SJSA1 (cell line): ENCODE data around the gene ZBTB8A. TPM values are rescaled to one million over a fixed set of nuclear protein-coding genes. Genes with fewer than 3 reads are reported as not detected.
"Not testable (repeated sequence)": the region's sequence is repeated elsewhere in the genome, so short reads cannot be mapped to it uniquely, and the experiment has no call there.

ENCODE experiments used
- DNase-seq, 2 experiments: peaks; one replicate each; pipeline ENCODE4 v3.0.0-alpha.2; 2015 to 2020; ENCODE audit warnings: low spot score in 2 of 2, low read depth in 1 of 2
- H3K27ac ChIP-seq: fragments of 250-450 bp; sonication (Bioruptor Pico); 2 replicates; pipeline ENCODE4 v1.5.1; 2020; ENCODE audit warnings: mild to moderate bottlenecking, moderate library complexity
- H3K27me3 ChIP-seq: fragments of 250-450 bp; sonication (Bioruptor Pico); replicated peaks from 2 replicates; pipeline ENCODE4 v1.5.1; 2020; ENCODE audit warnings: mild to moderate bottlenecking, moderate library complexity
- H3K36me3 ChIP-seq: fragments of 250-450 bp; sonication (Bioruptor Pico); 2 replicates; pipeline ENCODE4 v1.5.1; 2020; ENCODE audit warnings: mild to moderate bottlenecking
- H3K4me1 ChIP-seq: fragments of 250-450 bp; sonication (Bioruptor Pico); replicated peaks from 2 replicates; pipeline ENCODE4 v1.6.1; 2021; ENCODE audit warnings: mild to moderate bottlenecking
- H3K4me3 ChIP-seq: fragments of 250-450 bp; sonication (Bioruptor Pico); 2 replicates; pipeline ENCODE4 v1.5.1; 2020; ENCODE audit warnings: mild to moderate bottlenecking
- H3K9me3 ChIP-seq: fragments of 250-450 bp; sonication (Bioruptor Pico); replicated peaks from 2 replicates; pipeline ENCODE4 v1.5.1; 2020; ENCODE audit warnings: mild to moderate bottlenecking
- total RNA-seq: library from RNA; depleted of rRNA; stranded (reverse); fragments of >200 nt; shearing (Covaris generic); gene quantifications from 2 replicates; pipeline ENCODE4 v1.2.3, GENCODE V29; 2014

ZBTB8A gene
- total RNA-seq, 1 experiment from 2014 or later, result 8.6 TPM

DNA sequence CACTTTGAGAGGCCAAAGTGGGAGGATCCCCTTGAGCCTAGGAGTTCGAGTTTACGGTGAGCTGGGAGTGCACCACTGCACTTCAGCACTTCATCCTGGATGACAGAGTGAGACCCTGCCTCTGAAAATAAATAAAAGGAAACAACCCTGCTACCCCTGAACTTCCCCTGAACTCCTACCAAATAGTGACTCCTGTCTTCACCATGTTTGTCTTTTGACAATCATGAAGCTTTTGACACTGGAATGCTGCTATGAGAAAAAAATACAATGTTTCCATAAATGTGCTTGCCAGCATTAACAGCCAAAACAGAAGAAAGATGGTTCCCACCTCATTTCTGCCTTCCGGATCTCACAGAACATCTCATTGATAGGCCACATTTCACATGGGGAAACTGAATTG, 10.4 kb downstream of the ZBTB8A start:
- Histone ChIP-seq H3K4me1 (no peaks in the 10 kb centered on the region), H3K4me3 (no peak overlapping the region), H3K36me3 (no peaks in the 10 kb centered on the region; the same call in 1 of the 2 replicates), H3K27me3 (no peaks in the 10 kb centered on the region), H3K27ac (no peak overlapping the region), H3K9me3 (no peaks in the 10 kb centered on the region)
- DNase-seq, result no peak

DNA sequence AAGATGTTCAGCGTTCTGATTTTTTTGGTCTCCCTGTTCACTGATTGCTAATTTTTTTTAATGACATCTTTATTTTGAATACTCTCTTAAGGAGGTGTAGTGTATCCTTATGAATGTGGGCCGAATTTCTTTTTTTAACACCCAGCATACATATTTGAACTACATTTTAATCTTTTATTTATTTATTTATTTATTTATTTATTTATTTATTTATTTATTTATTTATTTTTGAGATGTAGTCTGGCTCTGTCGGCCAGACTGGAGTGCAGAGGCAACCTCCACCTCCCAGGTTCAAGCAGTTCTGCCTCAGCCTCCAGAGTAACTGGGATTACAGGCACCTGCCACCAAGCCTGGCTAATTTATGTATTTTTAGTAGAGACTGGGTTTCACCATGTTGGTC, 15.1 kb downstream of the ZBTB8A start:
- H3K36me3 ChIP-seq, result peaks cover 13% of the 10 kb centered on the region
- H3K9me3 ChIP-seq, result no peaks in the 10 kb centered on the region
- no peak overlapping the region for H3K27ac ChIP-seq
- H3K4me1 ChIP-seq, result no peaks in the 10 kb centered on the region
- H3K4me3 ChIP-seq, result no peak overlapping the region
- H3K27me3 ChIP-seq, result no peaks in the 10 kb centered on the region
- no peak for DNase-seq

DNA sequence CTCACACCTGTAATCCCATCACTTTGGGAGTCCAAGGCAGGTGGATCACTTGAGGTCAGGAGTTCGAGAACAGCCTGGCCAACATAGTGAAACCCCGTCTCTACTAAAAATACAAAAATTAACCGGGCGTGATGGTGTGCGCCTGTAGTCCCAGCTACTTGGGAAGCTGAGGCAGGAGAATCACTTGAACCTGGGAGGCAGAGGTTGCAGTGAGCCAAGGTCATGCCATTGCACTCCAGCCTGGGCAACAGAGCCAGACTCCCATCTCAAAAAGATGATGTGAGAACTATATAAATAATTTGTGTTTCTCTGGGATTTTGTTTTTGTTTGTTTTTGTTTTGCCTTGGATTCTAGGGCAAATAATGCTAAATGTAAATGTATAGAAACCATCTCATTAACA, 17.8 kb downstream of the ZBTB8A start:
- not testable (repeated sequence) for H3K27me3 ChIP-seq, H3K4me3 ChIP-seq, DNase-seq, H3K27ac ChIP-seq, H3K4me1 ChIP-seq, H3K9me3 ChIP-seq
- peaks cover 21% of the 10 kb centered on the region for H3K36me3 ChIP-seq

DNA sequence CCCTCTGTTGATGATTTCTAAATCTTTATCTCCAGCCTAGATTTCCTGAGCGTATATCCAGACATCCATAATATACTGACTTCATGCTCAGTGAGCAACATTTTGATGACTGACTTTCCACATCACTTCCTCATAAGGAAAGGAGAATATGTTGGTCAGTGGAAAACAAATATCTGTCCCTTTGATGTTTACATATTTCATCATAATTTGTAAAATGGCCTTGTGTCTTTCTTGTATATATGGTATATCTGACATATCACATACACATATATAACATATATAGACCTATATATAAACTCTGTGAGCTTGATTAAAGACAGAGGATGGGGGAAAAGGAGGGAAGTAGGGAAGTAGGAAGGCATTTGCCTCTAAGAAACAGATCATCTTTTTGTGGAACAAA, 18.6 kb downstream of the ZBTB8A start:
- H3K4me1 ChIP-seq, result no peaks in the 10 kb centered on the region
- H3K27ac ChIP-seq, result no peak overlapping the region
- no peaks in the 10 kb centered on the region for H3K9me3 ChIP-seq
- H3K36me3 ChIP-seq, result peaks cover 21% of the 10 kb centered on the region
- H3K27me3 ChIP-seq, result no peaks in the 10 kb centered on the region
- DNase-seq, result no peak
- no peak overlapping the region for H3K4me3 ChIP-seq

DNA sequence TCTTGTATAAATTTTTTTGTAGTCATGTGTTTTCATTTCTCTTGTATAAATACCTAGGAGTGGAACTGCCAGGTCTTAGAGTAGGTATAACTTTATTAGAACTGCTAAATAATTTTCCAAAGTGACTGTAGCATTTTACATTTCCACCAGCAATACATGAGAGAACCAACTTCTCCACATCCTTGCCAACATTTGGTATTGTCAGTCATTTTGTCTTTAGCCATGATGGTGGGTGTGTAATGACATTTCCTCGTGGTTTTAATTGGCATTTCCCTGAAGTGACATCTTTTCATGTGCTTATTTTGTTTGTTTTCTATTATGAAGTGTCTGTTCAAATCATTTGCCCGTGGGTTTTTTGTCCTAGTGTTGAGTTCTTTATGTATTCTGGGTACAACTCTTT, 29.7 kb downstream of the ZBTB8A start:
- Histone ChIP-seq H3K36me3 (0 out of 2 replicates have a peak, but pooled peaks cover 3% of the 10 kb centered on the region), H3K4me3 (no peak overlapping the region), H3K27ac (no peak overlapping the region), H3K27me3 (no peaks in the 10 kb centered on the region), H3K4me1 (no peaks in the 10 kb centered on the region), H3K9me3 (no peaks in the 10 kb centered on the region)
- DNase-seq, result no peak

DNA sequence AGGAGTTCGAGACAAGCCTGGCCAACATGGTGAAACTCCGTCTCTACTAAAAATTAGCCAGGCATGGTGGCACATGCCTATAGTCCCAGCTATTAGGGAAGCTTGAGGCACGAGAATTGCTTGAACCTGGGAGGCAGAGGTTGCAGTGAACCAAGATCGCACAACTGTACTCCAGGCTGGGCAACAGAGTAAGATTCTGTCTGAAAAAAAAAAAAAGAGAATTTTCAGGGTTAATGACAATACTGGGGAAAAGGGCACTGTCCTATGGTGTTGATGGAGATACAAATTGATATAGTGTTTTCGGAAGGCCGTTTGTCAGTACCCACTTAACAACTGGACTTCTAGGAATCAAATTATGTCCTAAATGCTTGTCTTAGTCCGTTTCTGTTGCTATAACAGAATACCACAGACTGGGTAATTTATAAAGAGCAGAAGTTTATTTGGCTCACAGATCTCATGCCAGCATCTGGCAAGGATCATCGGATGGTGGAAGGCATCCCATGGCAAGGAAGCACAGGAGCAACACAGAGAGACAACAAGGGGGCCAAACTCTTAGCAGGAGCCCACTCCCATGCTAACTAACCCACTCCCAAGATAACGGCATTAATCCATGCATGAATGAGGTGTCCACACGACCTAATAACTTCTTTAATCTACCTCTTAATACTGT, 41.3 kb downstream of the ZBTB8A start:
- Histone ChIP-seq H3K27ac (no peak overlapping the region), H3K9me3 (no peaks in the 10 kb centered on the region), H3K27me3 (no peaks in the 10 kb centered on the region), H3K4me1 (no peaks in the 10 kb centered on the region), H3K36me3 (no peaks in the 10 kb centered on the region), H3K4me3 (no peak overlapping the region)
- DNase-seq, result no peak

DNA sequence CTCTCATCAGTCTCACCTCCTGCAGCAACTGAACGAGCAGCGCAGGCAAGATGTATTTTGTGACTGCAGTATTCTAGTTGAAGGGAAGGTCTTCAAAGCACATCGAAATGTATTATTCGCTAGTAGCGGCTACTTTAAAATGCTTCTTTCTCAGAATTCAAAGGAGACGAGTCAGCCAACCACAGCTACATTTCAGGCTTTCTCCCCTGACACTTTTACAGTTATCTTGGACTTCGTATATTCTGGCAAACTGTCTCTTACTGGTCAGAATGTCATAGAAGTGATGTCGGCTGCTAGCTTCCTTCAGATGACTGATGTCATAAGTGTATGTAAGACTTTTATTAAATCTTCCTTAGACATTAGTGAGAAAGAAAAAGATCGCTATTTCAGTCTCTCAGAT, 53.7 kb downstream of the ZBTB8A start:
- no peak overlapping the region for H3K4me3 ChIP-seq
- no peaks in the 10 kb centered on the region for H3K9me3 ChIP-seq
- H3K27ac ChIP-seq, result no peak overlapping the region
- peaks cover 16% of the 10 kb centered on the region; the same call in 1 of the 2 replicates for H3K36me3 ChIP-seq
- H3K27me3 ChIP-seq, result no peaks in the 10 kb centered on the region
- no peaks in the 10 kb centered on the region for H3K4me1 ChIP-seq
- DNase-seq, result no peak

DNA sequence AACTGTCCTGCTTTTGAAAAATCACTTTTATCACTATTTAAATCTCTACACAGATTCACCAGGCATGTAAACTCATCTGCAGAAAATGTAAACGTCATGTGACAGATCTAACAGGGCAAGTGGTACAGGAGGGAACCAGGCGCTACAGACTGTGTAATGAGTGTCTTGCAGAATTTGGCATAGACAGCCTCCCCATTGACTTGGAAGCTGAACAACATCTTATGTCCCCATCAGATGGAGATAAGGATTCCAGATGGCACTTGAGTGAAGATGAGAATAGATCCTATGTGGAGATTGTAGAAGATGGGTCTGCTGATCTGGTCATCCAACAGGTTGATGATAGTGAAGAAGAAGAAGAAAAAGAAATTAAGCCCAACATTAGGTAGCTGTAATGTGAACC, 60.8 kb downstream of the ZBTB8A start:
- no peaks in the 10 kb centered on the region for H3K27me3 ChIP-seq
- DNase-seq, result no peak
- H3K27ac ChIP-seq, result no peak overlapping the region
- no peaks in the 10 kb centered on the region for H3K9me3 ChIP-seq
- no peak overlapping the region for H3K4me3 ChIP-seq
- peaks cover 15% of the 10 kb centered on the region for H3K36me3 ChIP-seq
- H3K4me1 ChIP-seq, result no peaks in the 10 kb centered on the region

DNA sequence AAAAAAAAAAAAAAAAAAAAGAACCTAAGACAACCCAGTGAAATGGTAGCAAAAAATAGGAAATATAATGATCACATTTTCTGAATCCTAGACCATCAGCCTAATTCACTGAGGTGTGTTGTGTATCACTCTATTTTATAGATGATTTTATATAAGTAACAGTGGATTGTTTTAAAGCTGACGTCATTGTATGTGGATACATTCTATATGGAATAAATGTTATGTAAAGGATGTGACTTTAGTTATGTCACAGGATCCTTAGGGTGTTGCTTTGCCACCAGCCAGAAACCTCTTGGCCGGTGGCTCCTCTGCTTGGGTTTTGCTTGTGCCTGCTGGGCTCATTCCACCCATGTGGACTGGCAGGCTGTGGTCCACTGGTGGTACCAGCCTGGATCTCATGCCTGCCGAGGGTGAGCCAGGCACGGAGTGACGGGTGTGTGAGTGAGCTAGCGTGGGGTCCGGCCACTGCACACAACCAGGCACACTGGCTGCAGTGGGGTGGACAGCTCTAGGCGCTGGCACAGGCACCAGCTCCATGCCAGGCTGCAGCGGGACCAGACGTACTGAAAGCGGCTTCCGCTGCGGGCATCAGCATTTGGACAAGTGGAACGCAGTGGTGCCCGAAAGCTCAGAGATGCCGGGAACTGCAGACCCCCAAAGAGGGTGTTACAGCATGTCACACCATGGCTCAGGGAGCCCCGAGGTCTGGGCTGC, 66.6 kb downstream of the ZBTB8A start:
- Histone ChIP-seq H3K9me3 (no peaks in the 10 kb centered on the region), H3K4me3 (no peak overlapping the region), H3K36me3 (peaks cover 3% of the 10 kb centered on the region; the same call in 1 of the 2 replicates), H3K4me1 (no peaks in the 10 kb centered on the region), H3K27me3 (no peaks in the 10 kb centered on the region), H3K27ac (no peak overlapping the region)
- no peak for DNase-seq

DNA sequence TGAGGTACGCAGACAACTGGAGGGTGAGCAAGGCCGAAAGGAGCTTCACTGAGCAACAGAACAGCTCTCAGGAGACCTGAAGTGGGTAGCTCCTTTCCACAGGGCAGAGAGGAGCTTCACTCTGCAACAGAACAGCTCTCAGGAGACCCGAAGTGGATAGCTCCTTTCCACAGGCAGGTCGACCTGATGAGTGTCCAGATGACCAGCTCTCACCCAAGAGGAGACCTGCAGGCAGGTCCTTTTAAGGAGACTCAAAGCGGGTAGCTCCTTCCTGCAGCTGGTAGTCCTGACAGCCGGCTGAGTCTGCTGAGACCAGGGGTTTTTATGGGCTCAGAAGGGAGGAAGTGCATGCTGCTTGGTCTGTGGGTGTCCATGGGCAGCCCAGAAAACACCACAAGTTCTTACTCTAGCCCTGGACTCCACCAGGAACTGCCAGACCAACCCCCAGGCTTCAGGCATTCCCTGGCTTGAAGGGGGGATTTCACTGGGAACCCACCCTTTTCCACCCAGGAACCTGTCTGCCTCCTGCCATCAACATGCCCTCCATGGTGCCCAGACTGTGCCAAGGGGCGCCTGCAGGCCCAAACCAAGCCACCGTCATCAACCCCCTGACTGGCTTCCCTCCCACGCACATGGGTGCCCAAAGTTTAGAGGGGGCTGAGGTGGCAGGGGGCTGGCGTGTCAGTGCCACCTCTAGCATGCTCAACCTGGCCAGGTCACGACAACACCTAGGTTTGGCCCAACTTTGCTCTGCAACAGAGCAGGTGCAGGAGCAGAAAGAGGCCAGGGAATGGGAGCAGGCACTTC, 67.5 kb downstream of the ZBTB8A start:
- H3K27ac ChIP-seq, result no peak overlapping the region
- no peaks in the 10 kb centered on the region for H3K27me3 ChIP-seq
- peaks cover 3% of the 10 kb centered on the region; the same call in 1 of the 2 replicates for H3K36me3 ChIP-seq
- H3K4me3 ChIP-seq, result no peak overlapping the region
- no peak for DNase-seq
- no peaks in the 10 kb centered on the region for H3K9me3 ChIP-seq
- H3K4me1 ChIP-seq, result no peaks in the 10 kb centered on the region

DNA sequence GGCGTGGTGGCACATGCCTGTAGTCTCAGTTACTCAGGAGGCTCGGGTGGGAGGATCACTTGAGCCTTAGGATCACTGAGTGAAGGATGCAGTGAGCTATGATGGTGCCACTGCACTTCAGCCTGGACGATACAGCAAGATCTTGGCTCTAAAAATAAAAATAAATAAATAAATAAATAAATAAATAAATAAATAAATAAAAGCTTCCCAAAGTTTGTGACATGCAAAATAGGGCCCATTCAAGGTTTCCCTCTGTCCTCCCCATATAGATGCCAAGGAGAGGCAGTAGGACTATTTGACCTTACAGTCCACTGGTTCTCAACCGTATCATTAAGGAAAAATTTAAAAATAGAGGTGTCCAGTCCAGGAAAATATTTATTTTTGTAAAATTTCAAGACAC, 70.0 kb downstream of the ZBTB8A start:
- H3K4me1 ChIP-seq, result peaks cover 9% of the 10 kb centered on the region
- H3K27ac ChIP-seq, result no peak overlapping the region
- H3K9me3 ChIP-seq, result no peaks in the 10 kb centered on the region
- H3K4me3 ChIP-seq, result no peak overlapping the region
- no peaks in the 10 kb centered on the region for H3K27me3 ChIP-seq
- no peaks in the 10 kb centered on the region for H3K36me3 ChIP-seq
- no peak for DNase-seq

DNA sequence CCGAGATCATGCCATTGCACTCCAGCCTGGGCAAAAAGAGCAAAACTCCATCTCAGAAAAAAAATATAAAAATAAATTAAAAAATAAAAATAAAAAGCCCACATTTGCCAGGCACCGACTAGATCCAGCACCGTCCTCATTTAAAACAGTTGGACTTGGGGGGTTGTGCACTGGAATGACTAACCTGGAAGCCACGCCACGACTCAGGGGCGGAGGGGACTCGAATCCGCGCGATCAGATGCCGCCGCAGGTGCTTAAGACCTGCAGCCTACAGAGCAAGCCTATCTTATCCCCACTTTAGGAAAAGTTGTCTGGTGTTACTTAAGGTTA, 72.6 kb downstream of the ZBTB8A start:
- H3K27ac ChIP-seq, result no peak overlapping the region
- H3K27me3 ChIP-seq, result no peaks in the 10 kb centered on the region

DNA sequence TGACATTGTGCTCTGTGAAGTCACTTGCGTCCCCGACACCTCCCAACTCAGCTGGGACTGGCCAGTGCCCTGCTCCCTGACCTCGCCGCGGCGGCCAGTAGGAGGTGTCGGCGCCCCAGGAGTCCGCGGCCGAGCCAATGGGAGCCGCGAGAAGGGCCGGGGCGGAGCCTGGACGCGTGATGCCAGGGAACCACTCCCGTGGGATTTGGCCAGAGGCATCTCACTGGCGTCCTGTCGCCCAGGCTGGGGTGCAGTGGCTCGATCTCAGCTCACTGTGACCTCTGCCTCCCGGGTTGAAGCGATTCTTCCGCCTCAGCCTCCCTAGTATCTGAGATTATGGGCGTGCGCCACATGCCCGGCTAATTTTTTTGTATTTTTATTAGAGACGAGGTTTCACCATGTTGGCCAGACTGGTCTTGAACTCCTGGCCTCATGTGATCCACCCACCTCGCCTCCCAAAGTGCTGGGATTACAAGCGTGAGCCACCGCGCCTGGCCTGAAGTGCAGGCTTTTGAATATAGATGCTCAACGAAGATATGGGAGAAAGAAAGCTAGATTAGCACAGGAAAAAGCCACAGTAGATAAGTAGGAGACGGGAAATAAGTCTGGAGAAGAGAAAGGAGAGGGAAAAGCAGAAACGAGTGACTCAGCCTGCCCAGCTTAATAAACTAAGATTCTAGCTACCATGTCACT, 73.1 kb downstream of the ZBTB8A start:
- Histone ChIP-seq H3K9me3 (no peaks in the 10 kb centered on the region), H3K4me1 (peaks cover 9% of the 10 kb centered on the region), H3K27ac (no peak overlapping the region), H3K4me3 (peak overlapping the region; percentile 34), H3K27me3 (no peaks in the 10 kb centered on the region), H3K36me3 (no peaks in the 10 kb centered on the region)
- peak; percentile 69 to 88 for DNase-seq

More for the DNA sequence above, 72.6 kb downstream of the ZBTB8A start:
- H3K36me3 ChIP-seq, result no peaks in the 10 kb centered on the region
- peak overlapping the region; percentile 34 for H3K4me3 ChIP-seq
- H3K4me1 ChIP-seq, result peaks cover 9% of the 10 kb centered on the region
- H3K9me3 ChIP-seq, result no peaks in the 10 kb centered on the region
- no peak for DNase-seq
